DND-41 (cell line): Measurements from ENCODE around the gene PRMT2.

Experiments
- ATAC-seq: fragments of 200-7000 bp; cut with Tn5 transposase; 3 replicates; pipeline ENCODE4 v1.9.1; 2021; ENCODE audit warnings: low read depth; ENCODE audit not compliant: insufficient read depth
- DNase-seq: peaks from one replicate; pipeline ENCODE4 v3.0.0-alpha.2; 2020
- H2AFZ ChIP-seq: 2 replicates; pipeline ENCODE4 v1.6.0; 2012; ENCODE audit warnings: low read depth, low read length
- H3K27ac ChIP-seq: 2 replicates; pipeline ENCODE4 v1.5.1; 2012; ENCODE audit warnings: low read length, inconsistent platforms
- H3K27me3 ChIP-seq: fragments of 200-600 bp; sonication (generic); 2 replicates; pipeline ENCODE4 v1.6.0; 2012; ENCODE audit warnings: low read length, mild to moderate bottlenecking, inconsistent platforms; ENCODE audit not compliant: insufficient read depth, poor library complexity
- H3K36me3 ChIP-seq: 2 replicates; pipeline ENCODE4 v1.5.1; 2012; ENCODE audit warnings: low read length, inconsistent platforms; ENCODE audit not compliant: insufficient read depth
- H3K4me1 ChIP-seq: 2 replicates; pipeline ENCODE4 v1.5.1; 2012; ENCODE audit warnings: mild to moderate bottlenecking, low read length; ENCODE audit not compliant: insufficient read depth
- H3K4me2 ChIP-seq: 2 replicates; pipeline ENCODE4 v1.6.0; 2012; ENCODE audit warnings: mild to moderate bottlenecking, moderate library complexity, low read length, inconsistent platforms; ENCODE audit not compliant: insufficient read depth
- H3K4me3 ChIP-seq, 2 experiments: fragments of 200-600 bp in 1 of 2; shearing (Covaris generic) in 1 of 2; 2 replicates each; pipeline ENCODE4 v1.5.1; 2012 to 2016; ENCODE audit warnings: inconsistent platforms in 2 of 2, low read length in 2 of 2, mild to moderate bottlenecking in 2 of 2, low read depth in 1 of 2, moderate library complexity in 1 of 2
- H3K79me2 ChIP-seq: 2 replicates; pipeline ENCODE4 v1.6.0; 2012; ENCODE audit warnings: low read length, inconsistent platforms; ENCODE audit not compliant: insufficient read depth
- H3K9ac ChIP-seq: 2 replicates; pipeline ENCODE4 v1.6.0; 2012; ENCODE audit warnings: low read depth, mild to moderate bottlenecking, inconsistent platforms, low read length, moderate library complexity
- H3K9me3 ChIP-seq: 2 replicates; pipeline ENCODE4 v1.5.1; 2012; ENCODE audit warnings: low read length, moderate library complexity, mild to moderate bottlenecking, inconsistent platforms; ENCODE audit not compliant: insufficient read depth, severe bottlenecking
- H4K20me1 ChIP-seq: 2 replicates; pipeline ENCODE4 v1.6.0; 2012; ENCODE audit warnings: low read length; ENCODE audit not compliant: insufficient read depth
- EZH2 ChIP-seq: IDR thresholded peaks from 3 replicates; pipeline ENCODE4 v1.6.1; 2012; ENCODE audit warnings: borderline replicate concordance, low read depth, mild to moderate bottlenecking, moderate library complexity, low read length, inconsistent platforms; ENCODE audit not compliant: severe bottlenecking
- TF ChIP-seq, protein P1 (sequence below): IDR thresholded peaks from 2 replicates; pipeline ENCODE4 v1.5.1; 2012; ENCODE audit warnings: borderline replicate concordance, low read length, moderate library complexity, mild to moderate bottlenecking; ENCODE audit not compliant: poor library complexity, severe bottlenecking; ENCODE audit errors: extremely low read depth

PRMT2 gene

GRCh38 chr21:46651121-46651520 lies 15.6 kb downstream of the PRMT2 start:
- peaks cover 8% of the 10 kb centered on the region; the same call in 1 of the 2 replicates for H4K20me1 ChIP-seq
- no peak overlapping the region for H3K4me2 ChIP-seq
- peaks cover 97% of the 10 kb centered on the region for H3K36me3 ChIP-seq
- H3K79me2 ChIP-seq, result peaks cover 7% of the 10 kb centered on the region
- no peak overlapping the region for H2AFZ ChIP-seq
- no peaks in the 10 kb centered on the region for H3K4me1 ChIP-seq
- no peak overlapping the region for H3K9ac ChIP-seq
- peaks cover 17% of the 10 kb centered on the region for H3K9me3 ChIP-seq
- H3K4me3 ChIP-seq, result no peak overlapping the region
- ATAC-seq (no peak), DNase-seq (no peak)
- H3K27ac ChIP-seq, result no peak overlapping the region
- TF ChIP-seq, protein P1, sequence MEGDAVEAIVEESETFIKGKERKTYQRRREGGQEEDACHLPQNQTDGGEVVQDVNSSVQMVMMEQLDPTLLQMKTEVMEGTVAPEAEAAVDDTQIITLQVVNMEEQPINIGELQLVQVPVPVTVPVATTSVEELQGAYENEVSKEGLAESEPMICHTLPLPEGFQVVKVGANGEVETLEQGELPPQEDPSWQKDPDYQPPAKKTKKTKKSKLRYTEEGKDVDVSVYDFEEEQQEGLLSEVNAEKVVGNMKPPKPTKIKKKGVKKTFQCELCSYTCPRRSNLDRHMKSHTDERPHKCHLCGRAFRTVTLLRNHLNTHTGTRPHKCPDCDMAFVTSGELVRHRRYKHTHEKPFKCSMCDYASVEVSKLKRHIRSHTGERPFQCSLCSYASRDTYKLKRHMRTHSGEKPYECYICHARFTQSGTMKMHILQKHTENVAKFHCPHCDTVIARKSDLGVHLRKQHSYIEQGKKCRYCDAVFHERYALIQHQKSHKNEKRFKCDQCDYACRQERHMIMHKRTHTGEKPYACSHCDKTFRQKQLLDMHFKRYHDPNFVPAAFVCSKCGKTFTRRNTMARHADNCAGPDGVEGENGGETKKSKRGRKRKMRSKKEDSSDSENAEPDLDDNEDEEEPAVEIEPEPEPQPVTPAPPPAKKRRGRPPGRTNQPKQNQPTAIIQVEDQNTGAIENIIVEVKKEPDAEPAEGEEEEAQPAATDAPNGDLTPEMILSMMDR, result no peak
- TF ChIP-seq EZH2, result no peak
- H3K27me3 ChIP-seq, result no peaks in the 10 kb centered on the region

DNA sequence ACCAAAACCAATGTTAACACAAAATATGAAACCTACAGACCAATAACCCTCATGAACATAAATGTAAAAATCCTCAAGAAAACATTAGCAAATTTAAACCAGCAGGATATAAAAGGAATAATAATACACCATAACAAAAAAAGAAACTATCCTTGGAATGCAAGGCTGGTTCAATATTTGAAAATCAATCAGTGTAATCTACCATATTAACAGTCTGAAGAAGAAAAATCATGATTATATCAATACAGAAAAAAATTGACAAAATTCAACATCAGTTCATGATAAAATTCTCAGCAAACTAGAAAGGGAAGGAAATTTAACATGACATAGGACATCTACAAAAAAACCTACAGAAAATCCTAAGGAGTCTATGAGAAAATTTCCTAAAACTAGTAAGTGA lies 19.8 kb downstream of the PRMT2 start:
- Histone ChIP-seq H3K4me1 (no peaks in the 10 kb centered on the region), H3K4me3 (no peak overlapping the region), H3K27me3 (no peaks in the 10 kb centered on the region), H3K36me3 (peaks cover 72% of the 10 kb centered on the region), H3K27ac (no peak overlapping the region), H3K9me3 (peaks cover 17% of the 10 kb centered on the region), H3K79me2 (no peaks in the 10 kb centered on the region), H3K9ac (no peak overlapping the region), H2AFZ (no peak overlapping the region), H4K20me1 (peaks cover 3% of the 10 kb centered on the region; the same call in 1 of the 2 replicates), H3K4me2 (no peak overlapping the region)
- ATAC-seq (no peak), DNase-seq (no peak)
- no peak for TF ChIP-seq EZH2
- TF ChIP-seq, protein P1, result no peak

GRCh38 chr21:46656820-46657219 lies 21.3 kb downstream of the PRMT2 start:
- Histone ChIP-seq H3K27ac (no peak overlapping the region), H3K9ac (no peak overlapping the region), H3K9me3 (peaks cover 17% of the 10 kb centered on the region), H3K79me2 (no peaks in the 10 kb centered on the region), H3K4me1 (no peaks in the 10 kb centered on the region), H3K4me2 (no peak overlapping the region), H3K27me3 (no peaks in the 10 kb centered on the region), H3K4me3 (no peak overlapping the region), H4K20me1 (peaks cover 3% of the 10 kb centered on the region; the same call in 1 of the 2 replicates), H2AFZ (no peak overlapping the region), H3K36me3 (peaks cover 60% of the 10 kb centered on the region)
- ATAC-seq (no peak), DNase-seq (no peak)
- TF ChIP-seq, protein P1, result no peak
- no peak for TF ChIP-seq EZH2

- TF ChIP-seq EZH2, result no peak
- TF ChIP-seq, protein P1, result no peak
These were observed 25.0 kb downstream of the PRMT2 start for GRCh38 chr21:46660505-46660904.

More at GRCh38 chr21:46660505-46660904, 25.0 kb downstream of the PRMT2 start:
- no peak for ATAC-seq
- Histone ChIP-seq H3K9ac (no peak overlapping the region), H3K9me3 (no peaks in the 10 kb centered on the region), H3K4me3 (no peak overlapping the region), H3K36me3 (peaks cover 53% of the 10 kb centered on the region), H3K4me2 (no peak overlapping the region), H3K27me3 (no peaks in the 10 kb centered on the region), H3K27ac (no peak overlapping the region), H4K20me1 (peaks cover 3% of the 10 kb centered on the region; the same call in 1 of the 2 replicates), H2AFZ (no peak overlapping the region), H3K4me1 (no peaks in the 10 kb centered on the region), H3K79me2 (no peaks in the 10 kb centered on the region)
- no peak for DNase-seq
